HG02642 (cell line): Measurements from ENCODE around the gene PPFIA3.
"Not testable (repeated sequence)": the region's sequence is repeated elsewhere in the genome, so short reads cannot be mapped to it uniquely, and the experiment has no call there.

ENCODE experiments used
- ATAC-seq: cut with Tn5 transposase; IDR thresholded peaks from one replicate; pipeline ENCODE4 v1.9.1; 2021; ENCODE audit warnings: mild to moderate bottlenecking; ENCODE audit not compliant: unreplicated experiment, poor library complexity

PPFIA3 gene

DNA sequence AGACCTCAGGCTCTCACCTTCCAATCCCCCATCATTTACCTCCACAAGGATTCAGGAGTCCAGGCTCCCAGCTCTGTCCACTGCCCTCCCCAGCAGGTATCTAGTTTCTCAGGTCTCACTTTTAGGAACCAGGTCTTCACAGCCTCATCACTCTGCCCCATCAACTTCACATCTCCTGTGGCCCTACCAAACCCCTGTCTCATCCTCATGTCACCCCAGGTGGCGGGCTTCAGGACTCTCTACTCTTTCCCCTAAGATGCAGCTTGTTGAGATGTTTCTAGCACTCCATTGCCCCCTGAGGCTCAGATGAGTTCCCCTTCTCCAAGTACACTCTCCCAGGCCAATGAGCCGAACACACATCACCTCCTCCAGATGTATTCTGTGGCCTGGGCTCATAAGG lies 1.5 kb downstream of the PPFIA3 start:
- no peak for ATAC-seq

- ATAC-seq = not testable (repeated sequence)
These were observed 2.5 kb downstream of the PPFIA3 start for GRCh38 chr19:49121841-49122240.

GRCh38 chr19:49123285-49123684 lies 3.9 kb downstream of the PPFIA3 start:
- not testable (repeated sequence) for ATAC-seq

DNA sequence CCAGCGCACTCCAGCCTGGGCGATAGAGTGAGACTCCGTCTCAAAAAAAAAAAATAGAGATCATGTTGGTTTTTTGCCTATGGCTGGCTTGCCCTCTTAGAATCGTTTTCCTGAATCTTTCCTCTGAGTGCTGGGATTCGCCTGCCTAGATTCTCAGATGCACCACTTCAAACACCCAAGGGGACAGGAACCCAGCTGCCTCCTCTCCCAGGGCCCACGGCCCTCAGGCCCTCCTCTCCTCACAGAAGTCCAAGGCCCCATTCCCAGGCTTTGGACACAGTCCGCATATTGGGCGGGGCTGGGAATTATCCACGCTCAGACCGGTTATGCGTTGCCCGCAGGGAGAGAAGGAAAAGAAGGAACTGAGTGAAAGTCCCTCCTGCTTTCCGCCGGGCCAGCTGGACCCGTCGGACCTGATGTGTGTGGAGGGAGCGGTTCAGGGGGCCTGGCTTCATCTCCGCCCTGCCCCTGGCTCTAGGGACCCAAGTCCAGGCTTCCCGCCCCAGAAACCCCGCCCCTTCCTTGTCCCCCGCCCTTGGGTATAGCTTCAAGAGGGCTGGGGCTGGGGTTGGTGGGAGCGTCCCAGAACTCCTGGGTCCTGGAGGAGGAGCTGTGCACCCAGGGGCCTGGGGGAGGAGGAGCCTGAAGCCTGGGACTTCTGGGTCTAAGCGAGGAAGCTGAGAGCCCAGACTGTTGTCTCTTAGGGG lies 5.8 kb downstream of the PPFIA3 start:
- no peak for ATAC-seq

DNA sequence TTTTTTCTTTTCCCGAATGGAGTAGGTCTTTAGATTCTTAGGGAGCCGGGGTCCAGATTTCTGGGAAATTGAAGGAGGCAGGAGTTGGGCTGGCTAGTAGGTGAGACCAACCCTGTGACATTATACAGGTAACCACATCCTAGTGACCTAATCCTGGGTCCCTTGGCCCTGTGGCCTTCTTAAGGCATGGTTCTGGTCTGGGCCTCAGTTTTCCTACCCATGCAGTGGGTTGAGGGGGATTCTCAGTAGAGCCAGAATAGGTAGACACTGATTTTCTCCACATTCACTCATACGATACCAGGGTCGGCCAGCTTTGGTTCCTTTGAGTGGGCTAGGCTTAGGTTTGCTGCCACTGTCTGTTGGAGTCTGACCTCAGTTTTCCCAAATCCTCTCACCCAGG lies 7.2 kb downstream of the PPFIA3 start:
- ATAC-seq = no peak

DNA sequence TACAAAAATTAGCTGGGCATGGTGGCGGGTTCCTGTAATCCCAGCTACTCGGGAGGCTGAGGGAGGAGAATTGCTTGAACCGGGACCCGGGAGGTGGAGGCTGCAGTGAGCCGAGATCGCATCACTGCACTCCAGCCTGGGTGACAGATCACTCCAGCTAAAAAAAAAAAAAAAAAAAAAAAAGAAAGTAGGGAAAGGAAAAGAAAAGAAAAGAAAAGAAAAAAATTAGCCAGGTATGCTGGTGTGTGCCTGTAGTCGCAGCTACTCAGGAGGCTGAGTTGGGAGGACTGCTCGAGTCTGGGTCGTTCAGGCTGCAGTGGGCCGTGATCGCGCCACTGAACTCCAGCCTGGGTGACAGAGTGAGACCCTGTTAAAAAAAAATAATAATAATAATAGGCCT lies 7.9 kb downstream of the PPFIA3 start:
- not testable (repeated sequence) for ATAC-seq

DNA sequence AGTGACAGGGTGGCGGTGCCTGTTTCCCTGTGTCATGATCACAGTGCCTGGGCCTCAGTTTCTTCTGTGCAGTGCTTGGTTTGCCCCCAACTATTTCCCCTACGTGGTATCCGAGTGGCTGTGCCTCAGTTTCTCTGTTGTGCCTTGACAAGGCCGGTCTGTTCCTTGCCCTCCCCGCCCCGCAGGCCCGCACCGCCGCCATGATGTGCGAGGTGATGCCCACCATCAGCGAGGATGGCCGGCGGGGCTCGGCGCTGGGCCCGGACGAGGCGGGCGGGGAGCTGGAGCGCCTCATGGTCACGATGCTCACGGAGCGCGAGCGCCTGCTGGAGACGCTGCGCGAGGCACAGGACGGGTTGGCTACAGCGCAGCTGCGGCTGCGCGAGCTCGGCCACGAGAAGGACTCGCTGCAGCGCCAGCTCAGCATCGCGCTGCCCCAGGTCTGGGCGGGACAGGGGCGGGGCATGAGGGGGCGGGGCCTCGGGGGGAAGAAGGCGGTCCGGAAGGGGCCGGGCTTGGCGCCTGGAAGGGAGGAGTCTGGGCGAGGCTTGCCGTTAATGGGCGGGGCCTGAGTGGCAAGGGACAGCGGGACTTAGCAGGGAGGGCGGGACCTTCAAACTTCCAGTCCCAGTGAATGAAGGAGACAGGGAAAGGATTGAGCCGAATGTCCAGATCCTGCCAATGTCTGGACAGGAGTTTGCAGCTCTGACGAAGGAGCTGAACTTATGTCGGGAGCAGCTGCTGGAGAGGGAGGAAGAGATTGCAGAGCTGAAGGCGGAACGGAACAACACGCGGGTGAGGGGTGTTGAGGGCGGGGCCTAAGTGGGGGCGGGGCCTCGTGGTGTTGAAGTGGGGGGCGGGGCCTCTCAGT lies 8.6 kb downstream of the PPFIA3 start:
- peak; percentile 93 for ATAC-seq

DNA sequence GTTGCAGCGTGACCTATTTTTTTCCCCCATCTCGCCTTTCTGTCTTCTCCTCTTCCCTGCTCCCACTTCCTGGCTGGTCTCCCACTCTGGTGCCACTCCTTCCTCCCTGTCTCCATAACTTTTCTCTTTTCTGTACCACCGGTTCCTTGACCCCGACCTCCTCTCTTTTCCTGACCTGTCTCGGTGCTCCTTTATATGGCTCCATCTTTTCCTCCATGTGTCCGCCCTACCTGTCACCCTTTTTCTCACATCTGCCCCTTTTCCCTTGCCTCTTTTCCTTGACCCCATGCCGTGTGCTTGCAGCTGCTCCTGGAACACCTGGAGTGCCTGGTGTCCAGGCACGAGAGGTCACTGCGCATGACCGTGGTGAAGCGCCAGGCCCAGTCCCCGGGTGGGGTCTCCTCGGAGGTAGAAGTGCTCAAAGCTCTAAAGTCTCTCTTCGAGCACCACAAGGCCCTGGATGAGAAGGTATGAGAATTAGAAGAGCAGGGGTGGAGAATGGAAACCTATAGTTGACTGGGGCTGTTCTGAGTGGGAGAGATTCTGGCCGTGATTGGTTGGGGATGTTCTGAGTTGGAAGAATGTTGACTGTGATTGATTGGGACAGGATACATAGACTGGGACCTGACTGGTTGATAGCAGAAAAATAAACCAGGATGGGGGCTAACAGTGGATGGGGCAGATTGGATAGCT lies 9.3 kb downstream of the PPFIA3 start:
- ATAC-seq = no peak

DNA sequence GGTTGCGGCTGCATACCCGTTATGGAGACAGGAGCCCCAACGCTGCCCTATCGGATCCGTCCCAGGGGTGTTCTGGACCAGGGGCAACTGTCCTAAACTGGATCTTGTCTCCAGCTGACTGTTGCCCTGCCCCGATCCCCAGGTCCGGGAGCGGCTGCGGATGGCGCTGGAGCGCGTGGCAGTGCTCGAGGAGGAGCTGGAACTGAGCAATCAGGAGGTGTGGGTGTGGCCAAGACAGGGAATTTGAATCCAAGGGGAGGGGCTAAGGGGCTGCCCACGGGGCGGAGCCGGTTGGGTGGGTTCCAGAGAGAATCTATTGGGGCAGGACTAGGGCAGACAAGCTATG lies 9.9 kb downstream of the PPFIA3 start:
- ATAC-seq = no peak

DNA sequence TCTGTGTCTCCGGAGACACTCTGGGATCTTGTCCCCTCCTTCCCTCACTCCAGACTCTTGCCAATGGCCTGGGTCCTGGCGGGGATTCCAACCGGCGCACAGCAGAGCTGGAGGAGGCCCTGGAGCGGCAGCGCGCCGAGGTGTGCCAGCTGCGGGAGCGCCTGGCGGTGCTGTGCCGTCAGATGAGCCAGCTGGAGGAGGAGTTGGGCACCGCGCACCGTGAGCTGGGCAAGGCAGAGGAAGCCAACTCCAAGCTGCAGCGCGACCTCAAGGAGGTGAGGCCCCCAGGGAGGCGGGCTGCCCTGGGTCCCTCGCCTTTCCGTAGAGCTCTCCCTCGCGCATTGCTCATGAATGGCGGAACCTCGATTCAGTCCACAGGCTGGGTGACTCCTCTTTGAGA lies 11.0 kb downstream of the PPFIA3 start:
- no peak for ATAC-seq

GRCh38 chr19:49132974-49133609 lies 13.7 kb downstream of the PPFIA3 start:
- ATAC-seq = no peak

DNA sequence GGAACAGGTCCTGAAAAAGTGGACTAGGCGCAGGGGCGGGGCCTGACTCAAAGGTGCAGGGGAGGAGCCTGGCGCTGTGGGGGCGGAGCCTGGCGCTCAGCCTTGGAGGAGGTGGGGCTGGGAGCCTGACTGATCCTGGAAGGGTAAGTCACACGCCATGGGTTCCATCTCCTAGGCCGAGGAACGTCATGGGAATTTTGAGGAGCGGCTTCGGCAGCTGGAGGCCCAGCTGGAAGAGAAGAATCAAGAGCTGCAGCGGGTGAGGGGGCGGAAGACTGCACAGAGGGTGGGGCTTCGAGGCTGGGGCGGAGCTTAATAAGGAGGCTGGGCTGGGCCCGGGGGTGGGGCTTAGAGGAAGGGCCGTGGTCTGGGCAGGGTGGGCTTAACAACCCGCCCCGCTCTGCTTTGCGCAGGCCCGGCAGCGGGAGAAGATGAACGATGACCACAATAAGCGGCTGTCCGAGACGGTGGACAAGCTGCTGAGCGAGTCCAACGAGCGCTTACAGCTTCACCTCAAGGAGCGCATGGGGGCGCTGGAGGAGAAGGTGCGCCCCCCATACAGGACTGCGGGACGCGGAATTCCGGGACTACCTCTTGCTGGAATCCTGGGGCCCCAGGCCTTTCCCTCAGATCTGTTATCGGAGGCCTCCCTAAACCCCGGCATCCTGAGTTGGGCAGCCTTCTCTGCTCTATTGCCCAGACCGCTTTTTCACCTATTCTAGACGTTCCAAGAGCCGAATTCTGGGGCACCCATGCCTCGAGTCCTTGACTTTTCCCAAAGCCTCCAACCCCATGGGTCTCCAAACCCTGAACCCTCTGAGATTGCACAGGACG lies 14.5 kb downstream of the PPFIA3 start:
- ATAC-seq = no peak

DNA sequence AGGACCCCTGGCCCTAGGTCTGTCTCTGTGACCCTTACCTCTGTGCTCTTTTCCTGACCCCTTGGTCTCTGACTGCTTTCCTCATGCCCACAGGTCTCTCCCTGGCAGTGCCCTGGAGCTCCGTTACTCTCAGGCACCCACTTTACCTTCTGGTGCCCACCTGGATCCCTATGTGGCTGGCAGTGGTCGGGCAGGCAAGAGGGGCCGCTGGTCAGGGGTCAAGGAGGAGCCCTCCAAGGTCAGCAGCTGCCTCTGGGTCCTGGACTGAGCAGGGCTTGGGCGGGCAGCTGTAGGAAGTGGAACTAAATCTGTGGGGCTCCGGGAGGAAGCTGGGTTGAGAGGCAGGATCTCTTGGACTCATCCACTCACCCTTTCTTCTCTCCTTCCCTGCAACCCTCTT lies 16.3 kb downstream of the PPFIA3 start:
- ATAC-seq = no peak

DNA sequence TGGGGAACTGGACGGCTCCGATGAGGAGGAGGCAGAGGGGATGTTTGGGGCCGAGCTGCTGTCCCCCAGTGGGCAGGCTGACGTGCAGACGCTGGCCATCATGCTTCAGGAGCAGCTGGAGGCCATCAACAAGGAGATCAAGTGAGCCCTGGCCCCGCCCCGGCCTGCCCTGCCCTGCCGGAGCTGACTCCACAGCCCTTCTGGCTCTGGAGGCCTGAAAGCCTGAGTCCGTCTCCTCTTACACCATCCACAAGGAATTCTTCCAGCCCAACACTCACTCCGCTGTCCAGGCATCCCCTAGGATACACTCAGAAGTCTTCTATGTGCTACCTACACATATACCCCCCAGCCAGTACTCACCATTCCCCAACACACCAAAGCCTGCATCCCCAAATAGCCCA lies 17.4 kb downstream of the PPFIA3 start:
- ATAC-seq = no peak

- ATAC-seq = no peak
These were observed 21.6 kb downstream of the PPFIA3 start for GRCh38 chr19:49140951-49141350.

DNA sequence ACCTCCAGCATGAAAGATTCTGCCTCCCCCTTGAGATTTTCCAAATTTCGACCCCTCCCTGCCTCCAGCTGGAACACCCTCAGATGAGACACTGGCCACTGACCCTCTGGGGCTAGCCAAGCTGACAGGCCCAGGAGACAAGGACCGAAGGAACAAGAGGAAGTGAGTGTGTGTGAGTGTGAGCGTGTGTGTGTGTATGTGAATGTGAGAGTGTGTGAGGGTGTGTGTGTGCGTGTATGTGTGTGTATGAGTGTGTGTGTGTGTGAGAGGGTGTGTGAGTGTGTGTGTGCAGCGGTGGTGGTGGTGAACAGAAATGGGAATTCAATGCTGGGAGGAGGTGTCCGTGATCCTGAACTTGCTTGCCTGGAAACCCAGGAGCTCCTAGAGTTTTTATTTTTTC lies 22.0 kb downstream of the PPFIA3 start:
- ATAC-seq = no peak

DNA sequence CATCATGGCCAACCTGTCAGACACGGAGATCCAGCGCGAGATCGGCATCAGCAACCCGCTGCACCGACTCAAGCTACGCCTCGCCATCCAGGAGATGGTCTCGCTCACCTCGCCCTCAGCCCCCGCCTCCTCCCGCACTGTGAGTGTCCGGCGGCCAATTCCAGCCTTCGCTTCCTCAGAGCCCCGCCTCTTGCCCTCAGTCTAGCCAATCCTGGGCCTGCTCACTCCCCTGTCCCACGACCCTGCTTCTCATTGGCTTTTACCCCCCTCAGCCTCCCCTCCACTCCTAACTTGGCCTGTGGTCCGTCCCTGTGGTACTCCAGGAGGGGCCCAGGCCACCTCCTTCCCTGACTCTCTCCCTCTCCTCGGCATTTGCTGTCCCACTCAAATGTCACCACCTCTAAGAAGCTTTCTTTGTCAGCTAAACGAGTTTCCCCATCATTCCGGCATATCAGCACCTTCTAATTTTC lies 23.6 kb downstream of the PPFIA3 start:
- ATAC-seq = peak; percentile 84

DNA sequence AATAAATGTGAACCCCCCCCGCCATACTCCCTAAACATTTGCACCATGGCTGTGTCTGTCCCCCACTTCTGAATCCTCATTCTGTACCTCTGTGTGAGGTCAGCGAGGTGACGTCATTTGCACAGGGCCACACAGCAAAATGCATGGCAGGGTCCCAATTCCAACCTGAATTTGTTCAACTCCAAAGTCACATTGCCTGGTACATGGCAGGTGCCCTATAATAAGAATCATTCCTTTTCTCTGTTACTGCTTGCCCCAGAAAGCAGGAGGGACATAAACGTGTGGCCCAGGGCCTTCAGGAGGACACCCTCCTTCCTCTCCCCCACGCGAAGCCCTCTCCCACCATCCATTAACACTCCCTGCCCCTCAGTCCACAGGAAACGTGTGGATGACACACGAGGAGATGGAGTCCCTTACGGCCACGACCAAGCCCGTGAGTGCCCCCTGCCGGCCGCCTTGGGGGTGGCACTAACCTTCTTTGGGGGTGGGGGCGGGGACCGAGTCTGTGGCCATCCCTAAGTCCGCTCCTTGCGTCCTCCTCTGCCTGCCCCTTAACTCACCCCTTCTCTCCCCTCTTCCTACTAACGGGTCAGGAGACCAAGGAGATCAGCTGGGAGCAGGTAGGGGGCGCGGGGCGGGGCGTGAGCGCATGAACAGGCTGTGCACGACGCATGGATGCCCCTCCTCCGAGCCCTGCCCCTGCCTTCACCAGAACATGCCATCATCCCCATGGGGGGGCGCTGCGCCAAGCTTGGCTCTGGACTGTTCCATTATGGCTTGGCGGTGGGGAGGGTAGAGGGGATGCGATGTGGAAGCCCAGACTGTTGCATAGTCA lies 26.4 kb downstream of the PPFIA3 start:
- no peak for ATAC-seq

DNA sequence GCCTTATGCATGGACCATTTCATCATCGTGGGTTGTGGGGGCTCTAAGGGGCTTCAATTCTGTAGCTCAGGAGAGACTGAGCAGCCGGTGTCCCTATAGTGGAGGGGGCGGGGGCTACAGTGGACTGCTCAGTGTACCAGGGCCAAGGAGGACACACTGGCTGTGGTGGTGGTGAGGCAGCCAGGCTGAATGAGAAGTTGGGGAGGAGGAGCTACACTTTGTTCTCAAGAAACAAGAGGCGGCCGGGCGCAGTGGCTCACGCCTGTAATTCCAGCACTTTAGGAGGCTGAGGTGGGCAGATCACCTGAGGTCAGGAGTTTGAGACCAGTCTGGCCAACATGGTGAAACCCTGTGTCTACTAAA lies 27.0 kb downstream of the PPFIA3 start:
- not testable (repeated sequence) for ATAC-seq
